ENCODE measurements around the gene LRRC1. TPM values are rescaled to one million over a fixed set of nuclear protein-coding genes. Genes with fewer than 3 reads are reported as not detected.

The LRRC1 gene
- total RNA-seq, 1 donor from 2014 or later = 6.4 TPM

DNA sequence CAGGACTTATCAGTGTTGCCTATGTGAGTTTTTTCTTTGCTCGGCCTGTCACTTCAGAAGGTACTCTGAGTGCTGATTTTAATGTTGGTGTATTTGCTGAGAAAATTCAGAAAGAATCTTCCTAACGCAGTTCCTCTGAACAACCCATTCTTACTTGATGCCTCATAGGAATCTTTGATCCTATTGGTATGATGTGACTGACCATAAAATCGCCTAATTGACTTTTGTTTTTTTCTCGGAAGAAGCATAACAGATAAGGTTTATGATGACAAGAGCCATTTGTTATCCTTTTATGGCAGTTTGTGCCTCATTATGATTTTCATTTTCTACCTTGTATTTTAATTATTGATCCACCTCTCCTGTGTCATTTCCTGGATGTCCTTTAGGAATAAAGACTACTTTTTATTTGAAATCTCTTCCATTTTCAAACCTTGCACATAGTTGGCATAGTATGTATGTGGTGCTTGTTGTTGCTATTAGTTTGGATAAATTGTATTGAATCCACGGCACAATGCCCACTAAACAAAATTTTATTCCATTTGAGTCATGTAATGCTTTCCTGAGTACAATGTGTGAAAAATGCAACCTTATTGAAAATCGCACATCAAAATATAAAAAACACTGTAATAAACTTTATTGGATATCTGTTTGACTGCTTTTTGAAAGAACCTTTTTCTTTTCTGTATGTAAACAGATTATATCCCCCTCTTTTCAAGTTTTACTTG is 37.3 kb downstream of the LRRC1 start:
- intact Hi-C loops (cut with DNase I) = no loop called here
- DNase-seq (ENCODE audit: low spot score) = no peak

DNA sequence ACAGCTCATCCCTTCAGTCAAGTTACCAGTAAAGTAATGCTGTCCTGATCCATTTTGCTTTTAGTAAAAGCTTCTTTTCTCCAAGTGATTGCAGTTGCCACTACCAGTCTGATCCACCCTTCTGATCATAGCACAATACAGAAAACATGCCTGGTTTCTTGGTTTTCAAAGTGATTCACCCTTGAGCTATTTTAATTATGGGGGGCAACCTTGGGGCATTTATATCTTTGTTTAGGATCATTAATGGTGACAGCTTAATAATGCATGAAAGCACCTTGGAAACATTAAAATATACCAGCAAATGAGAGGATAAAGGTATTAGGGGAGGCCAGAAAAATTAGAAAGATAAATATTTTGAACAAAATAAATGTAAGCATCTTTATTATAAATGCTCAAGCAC is 38.4 kb downstream of the LRRC1 start:
- intact Hi-C loops (cut with DNase I) = no loop called here
- DNase-seq (ENCODE audit: low spot score) = no peak

DNA sequence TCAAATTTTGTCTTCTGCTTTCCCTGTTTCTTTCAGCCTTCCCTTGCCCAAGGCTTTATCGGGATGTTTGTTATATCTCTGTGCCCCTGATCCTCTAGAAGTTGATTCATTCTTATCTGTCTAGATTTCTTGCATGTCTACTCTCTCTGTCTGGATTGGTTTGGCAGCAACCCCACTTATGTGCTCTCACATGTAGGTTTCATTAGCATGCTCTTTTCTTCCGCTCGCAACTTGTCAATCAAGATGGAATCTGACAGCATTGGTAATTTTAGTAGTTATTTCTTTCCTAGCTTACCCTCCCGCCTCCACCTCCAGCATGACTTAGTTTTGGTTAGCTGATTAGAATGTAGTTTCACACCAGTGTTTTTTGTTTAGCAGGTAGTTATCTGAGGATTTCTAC is 39.3 kb downstream of the LRRC1 start:
- DNase-seq (ENCODE audit: low spot score) = no peak
- intact Hi-C loops (cut with DNase I) = no loop called here

DNA sequence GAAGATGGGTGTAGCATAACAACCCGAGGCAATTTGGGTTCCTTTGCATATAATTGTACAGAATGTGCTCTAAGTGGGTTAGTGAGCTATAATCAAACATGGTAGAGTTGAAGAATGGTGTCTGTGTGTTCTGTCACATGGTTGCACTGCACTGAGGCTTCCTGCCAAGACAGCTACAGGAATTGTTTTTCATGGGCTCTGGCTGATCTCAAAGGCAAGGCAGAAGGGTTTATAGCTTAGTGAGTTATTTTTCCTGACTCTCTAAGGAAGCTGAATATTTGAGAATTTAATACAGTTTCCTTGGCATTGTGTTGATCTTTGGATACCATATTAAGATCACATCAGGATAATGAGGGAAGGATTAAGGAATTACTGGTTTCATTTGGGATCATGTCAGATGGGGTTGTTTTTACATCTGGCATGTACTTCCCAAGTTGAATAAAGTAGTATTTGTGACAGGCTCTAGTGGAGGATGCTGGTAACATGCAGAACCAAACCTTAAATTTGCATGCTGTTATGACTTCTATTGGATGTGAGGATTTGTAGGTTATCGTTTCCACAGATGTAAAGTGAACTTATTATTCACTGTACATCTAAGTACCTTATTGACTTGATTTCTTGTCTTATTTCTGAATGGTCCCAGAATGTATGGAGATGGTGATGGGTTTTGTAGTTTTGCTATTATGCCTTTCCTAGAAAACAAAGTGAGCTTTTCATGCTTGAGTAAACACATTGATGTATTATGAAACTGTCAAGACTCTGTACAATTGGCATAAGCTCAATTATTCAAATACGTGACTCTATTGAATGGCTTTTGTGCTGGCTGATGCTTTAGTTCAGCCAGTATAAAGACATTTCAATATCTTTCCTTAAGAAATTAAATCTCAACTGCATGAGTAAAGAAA is 43.3 kb downstream of the LRRC1 start:
- intact Hi-C loops (cut with DNase I) = loop anchor here (5.0 kb wide), 1 partner anchor 41 kb away; the partner anchor contains the start of gene LRRC1

DNA sequence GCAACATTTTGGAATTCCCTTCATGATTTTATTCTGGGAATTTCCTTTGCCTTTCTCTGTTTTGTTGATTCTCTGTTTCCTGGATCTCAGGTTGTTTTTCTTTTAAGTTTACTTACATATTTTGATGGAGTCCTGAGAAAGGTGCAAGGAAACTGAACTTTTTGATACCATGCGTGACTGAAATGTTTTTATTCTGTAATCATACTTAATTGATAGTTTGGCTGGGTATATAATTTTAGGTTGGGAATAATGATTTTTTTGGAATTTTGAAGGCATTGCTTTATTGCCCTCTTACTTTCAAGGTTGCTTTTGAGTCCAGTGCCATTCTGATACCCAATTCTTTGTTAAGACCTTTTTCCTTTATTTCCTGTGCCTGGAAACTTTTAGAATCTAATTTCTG is 45.2 kb downstream of the LRRC1 start:
- intact Hi-C loops (cut with DNase I) = no loop called here
- DNase-seq (ENCODE audit: low spot score) = no peak

More for the DNA sequence above, 43.3 kb downstream of the LRRC1 start:
- DNase-seq (ENCODE audit: low spot score) = no peak

DNA sequence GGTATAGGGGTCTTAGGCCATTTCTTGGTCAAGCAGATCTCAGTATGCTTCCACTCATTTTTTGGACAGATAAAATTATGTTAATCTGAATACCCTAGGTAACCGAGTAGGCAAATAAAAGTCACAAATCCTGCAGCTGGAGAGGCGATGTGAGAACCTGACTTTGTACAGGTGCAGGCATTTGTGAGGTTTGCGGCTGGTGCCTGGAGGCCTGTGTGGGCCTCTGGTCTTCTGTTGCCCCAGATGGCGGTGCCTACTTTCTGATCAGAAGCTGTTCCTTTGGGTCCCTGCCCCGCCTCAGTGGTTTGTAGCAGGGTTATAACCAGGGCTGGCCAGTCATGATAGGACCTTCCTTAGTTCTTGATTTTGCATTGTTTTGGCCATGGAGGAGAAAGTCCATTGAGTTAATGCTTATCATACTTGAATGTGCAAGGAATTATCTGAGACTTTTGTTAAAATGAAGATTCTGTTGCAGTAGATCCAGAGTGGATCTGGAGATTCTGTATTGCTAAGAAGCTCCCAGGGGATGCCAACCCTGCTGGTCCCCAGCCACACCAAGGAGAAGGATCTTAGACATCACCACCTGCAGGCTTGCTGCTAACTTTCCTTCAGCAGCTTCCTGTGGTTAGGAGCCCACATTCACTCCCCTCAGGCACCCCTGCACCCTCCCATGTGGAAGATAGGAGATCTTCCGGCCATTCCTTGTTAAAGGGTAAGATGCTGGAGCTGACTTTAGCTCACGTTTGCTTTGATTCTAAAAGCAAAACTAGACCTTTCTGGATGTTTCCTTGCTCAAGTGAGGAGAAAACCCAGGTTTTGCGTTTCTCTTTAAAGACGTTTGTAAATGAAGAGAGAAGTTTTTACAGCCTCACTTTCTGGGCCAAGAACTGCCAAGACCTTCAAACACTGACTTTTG is 50.7 kb downstream of the LRRC1 start:
- DNase-seq (ENCODE audit: low spot score) = no peak
- intact Hi-C loops (cut with DNase I) = no loop called here

DNA sequence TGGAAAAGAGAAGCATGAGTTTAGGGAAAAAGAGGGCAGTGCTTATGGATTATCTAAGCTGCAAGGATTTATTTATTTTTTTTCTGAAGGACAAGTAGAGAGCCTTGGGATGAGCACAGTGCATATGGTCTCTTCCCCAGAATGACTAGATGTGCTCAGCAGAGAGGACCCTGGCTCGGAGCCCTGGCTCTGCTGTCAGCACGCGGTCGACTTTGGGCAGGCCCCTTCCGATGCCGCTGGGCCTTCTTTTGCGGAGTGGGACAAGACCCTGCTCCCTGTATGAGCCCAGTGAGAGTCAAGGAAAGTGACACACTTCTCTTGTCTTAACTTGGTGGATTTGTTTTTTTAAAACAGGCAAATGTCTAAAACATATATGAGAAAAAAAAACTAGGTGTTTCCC is 51.4 kb downstream of the LRRC1 start:
- intact Hi-C loops (cut with DNase I) = no loop called here
- no peak for DNase-seq (ENCODE audit: low spot score)

DNA sequence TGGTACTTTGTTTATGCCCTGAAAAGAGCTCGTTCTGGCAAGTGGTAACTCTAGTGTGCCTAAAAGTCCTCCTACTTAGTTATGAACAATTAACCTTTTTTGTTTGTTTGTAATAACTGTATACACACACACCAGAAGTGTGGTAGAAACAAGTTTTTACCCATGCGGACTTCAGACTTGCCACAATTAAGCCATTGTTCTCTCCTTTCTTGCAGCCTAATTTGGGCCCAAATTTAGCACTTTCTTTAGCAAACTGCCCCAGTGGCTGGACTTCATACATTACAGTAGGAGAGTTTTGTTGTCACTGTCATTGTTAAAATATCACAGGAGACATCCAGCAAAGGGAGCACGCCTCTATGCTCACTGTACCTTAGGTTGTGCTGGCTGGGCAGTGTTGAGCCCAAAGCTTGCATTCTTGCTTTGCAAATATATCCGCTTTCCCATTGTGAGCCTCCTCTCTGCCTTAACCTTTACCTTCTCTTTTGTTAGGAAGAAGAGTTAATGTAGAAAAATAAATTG is 53.0 kb downstream of the LRRC1 start:
- DNase-seq (ENCODE audit: low spot score) = no peak
- intact Hi-C loops (cut with DNase I) = no loop called here

DNA sequence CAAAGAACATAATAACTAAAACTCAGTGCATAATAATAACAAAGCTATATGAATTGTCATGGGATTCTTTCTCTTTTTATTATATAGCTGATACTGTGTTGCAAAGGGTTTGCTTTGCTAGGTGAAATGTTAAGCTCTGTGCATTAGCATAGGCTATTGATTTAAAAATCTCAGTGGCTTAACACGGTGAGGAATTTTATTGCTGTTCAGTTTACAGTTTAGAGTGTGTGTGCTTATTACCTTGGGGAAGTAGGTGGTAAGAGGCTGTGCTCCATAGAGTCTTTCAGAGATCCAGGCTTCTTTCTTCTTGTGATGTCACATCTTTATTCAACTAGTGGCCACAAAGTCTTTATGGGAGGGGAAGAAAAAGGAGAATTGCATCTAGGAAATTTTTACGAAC is 55.7 kb downstream of the LRRC1 start:
- intact Hi-C loops (cut with DNase I) = no loop called here
- no peak for DNase-seq (ENCODE audit: low spot score)

DNA sequence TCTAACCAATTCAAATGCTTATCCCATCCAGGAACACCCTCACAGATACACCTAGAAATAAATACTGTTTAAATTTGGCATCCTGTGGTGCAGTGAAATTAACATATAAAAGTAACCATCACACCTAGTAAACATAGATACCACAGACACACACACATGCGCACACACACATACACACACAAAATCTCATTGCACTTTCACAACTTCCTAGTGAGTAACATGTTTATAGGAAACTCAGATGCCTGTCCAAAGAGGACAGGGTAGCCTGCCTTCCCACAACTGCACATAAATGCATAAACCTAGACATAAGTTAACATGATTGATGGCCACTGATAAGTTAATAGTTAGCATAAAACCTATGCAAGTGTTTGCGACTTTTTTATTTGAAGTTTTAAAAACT is 56.8 kb downstream of the LRRC1 start:
- intact Hi-C loops (cut with DNase I) = no loop called here
- DNase-seq (ENCODE audit: low spot score) = no peak

DNA sequence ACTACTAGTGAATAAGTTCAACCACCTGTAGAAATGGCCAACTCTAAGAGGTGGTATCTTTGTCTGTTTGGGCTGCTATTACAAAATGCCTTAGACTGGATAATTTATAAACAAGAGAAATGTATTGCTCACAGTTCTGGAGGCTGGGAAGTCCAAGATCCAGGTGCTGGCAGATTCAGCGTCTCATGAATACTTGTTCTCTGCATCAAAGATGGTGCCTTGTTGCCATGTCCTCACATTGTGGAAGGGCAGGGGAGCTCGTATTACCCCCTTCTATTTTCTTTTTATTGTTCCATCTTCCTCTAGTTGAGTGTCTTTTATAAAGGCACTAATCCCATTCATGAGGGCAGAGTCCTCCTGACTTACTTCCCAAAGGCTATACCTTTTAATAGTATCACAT is 58.0 kb downstream of the LRRC1 start:
- intact Hi-C loops (cut with DNase I) = no loop called here
- no peak for DNase-seq (ENCODE audit: low spot score)

DNA sequence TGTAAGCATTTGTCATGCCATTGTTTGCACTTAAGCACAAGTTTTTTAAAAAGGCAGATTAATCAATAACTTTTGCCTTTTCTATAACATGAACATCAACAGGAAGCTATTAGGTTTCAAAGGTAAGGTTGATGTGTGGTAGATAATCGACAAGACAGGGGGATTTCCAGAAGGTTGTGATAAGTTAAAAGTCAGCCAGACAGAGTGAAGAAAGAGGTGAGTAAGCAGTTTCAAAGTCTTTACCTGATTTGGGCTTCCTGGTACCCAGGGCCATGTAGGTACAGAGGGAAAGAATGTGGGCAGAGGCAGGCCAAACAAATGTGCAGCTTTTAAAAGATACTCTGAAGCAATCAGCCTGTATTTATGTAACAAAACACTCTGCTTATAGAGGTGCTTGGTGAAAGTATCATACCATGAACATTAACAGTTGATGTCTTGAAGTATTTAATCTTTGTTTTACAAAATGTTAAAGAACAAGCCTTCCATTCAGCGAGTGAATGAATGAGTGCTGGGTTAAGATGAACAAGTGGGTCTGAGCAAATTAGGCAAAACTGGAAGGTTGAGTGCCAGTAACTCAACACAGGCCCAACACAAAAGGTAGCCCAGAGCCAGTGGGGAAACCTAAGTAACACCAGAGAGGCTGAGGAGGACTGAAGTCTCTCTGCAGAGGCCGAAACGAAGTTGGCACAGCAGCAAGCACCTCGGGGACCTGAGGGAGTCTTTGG is 60.2 kb downstream of the LRRC1 start:
- intact Hi-C loops (cut with DNase I) = no loop called here
- no peak for DNase-seq (ENCODE audit: low spot score)

DNA sequence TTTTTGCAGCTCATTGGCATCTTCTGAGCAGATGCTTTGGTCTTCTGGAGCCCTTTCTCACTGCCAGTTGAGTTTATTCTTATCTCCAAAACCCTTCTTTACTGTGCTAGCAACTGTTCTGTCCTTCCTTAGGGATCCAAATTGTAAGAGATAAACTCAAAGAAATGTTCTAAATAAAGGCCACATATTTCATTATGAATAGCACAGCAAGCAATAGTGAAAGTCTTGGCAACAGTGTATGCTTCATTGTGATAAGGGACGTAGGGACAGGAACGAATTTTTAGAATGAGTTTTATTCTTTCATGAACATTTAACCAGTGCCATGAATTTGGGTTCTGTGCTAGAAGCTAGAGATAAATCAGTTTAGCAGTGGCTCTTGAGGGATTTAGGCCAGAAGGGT is 61.1 kb downstream of the LRRC1 start:
- DNase-seq (ENCODE audit: low spot score) = no peak
- intact Hi-C loops (cut with DNase I) = no loop called here

DNA sequence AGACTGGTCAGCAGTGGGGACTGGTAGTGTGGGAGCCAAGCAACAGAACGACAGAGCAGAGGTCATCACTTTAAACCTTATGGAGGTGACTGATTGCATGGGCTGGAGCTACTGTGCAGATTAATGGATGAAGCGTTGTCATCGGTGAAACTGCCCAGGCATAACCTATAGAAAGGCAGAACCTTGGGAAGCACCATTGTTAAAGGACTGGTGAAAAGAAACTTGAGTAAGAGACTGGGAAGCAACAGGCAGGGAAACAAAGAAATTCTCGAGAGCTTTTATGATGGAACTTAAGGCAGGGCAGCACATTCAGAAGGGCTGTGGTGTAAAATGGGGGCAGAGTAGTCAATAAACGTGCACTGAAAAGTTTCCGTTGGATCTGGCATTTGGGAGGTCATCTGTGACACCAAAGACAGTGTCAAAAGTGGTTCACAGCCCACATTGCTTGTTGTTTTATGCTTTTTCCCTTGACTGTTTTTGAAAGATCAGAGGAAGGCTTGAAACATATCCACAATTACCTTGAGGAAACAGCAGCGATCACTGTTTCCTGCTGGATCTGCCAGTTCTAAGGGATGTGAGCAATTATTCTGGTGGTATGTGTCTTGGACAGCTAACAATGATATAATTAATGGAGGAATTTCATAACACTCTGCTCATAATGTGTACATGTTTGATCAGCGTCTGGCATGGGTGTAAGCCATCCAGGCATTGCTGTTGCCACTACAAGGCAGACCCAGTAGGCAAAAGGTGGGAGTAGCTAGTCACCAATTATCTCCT is 62.7 kb downstream of the LRRC1 start:
- no peak for DNase-seq (ENCODE audit: low spot score)
- intact Hi-C loops (cut with DNase I) = no loop called here

DNA sequence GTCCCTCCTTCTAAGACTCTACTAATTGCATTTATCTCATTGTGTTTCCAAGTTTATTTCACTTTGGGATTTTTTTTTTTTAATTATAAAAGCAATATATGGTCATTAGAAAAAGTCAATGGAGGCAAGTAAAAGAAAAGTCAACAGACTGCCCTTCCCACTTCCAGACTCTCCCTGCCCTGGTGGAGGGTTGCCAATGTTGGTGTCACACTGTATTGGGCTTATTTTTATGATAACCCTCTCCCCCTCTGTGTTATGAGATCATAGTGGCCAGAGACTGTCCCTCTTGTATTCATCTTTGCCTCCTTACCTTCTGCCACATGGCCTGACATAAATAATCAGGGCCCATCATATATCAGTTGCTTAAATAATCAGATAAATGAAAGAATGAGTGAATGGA is 63.4 kb downstream of the LRRC1 start:
- DNase-seq (ENCODE audit: low spot score) = no peak
- intact Hi-C loops (cut with DNase I) = no loop called here

DNA sequence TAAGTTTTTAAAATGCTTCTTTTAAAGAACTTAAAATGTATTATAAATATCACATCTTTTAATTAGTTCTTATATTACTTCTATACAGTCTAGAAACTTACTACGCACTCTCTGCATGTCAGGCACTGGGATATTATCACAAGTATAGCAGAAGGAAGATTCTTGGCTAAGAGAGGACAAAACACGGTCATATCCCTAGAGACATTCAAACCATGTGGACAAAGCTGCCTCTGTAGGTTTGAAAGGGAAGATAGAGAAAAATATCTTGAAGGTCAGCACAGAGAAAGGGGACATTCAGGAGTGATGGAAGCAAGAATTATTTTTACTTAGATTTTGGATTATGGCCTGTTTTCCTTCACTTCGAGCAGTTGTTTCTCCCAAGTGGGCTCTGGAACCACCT is 64.1 kb downstream of the LRRC1 start:
- no peak for DNase-seq (ENCODE audit: low spot score)
- intact Hi-C loops (cut with DNase I) = no loop called here

DNA sequence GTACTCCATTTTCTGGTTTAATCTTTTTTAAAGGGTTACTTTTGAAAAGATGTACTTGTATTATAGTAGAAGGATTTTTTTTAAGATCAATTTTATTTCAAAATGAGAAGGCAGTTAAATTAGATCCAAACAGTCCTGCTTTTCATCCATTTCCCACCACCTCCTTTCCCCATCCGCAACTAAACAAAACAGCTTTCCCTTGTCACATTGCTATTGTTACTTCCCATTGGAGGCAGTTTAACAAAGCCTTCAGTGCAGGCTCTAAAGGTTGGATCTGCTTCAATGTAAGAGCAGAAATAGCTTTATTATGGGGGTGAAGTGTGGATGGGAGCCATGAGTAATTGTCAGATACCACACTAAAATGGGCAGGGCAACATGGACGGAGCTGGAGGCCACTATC is 65.7 kb downstream of the LRRC1 start:
- intact Hi-C loops (cut with DNase I) = loop anchor here (10.0 kb wide), 1 partner anchor 74 kb away; no protein-coding TSS in a partner anchor
- no peak for DNase-seq (ENCODE audit: low spot score)

DNA sequence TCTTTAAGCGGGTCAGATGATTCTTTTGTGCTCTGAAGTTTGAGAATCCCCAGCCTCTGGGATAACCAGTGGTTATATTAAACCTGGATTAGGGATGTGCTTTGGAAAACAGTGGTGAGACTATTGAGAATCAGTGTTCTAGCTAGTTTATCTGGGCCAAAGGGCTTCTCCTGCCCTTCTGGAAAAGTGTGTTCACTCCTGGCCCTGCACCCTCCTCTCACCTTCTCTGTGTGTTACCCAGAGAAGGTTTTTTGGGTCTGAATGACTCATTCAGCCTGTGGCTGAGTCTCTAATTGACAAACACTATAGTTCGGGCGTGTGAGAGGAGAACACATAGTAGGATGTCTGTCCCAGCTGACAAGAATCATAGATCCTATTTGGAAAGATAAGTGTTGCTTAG is 66.7 kb downstream of the LRRC1 start:
- DNase-seq (ENCODE audit: low spot score) = no peak
- intact Hi-C loops (cut with DNase I) = loop anchor here (10.0 kb wide), 1 partner anchor 73 kb away; no protein-coding TSS in a partner anchor

All from cardiac septum (tissue), 1 donor.